ENCODE data around the gene ARHGAP25. TPM values are rescaled to one million over a fixed set of nuclear protein-coding genes. Genes with fewer than 3 reads are reported as not detected.

Gene ARHGAP25
- total and polyA plus RNA-seq, 4 donors, result 3.5 to 7.0 (median 5.3) TPM

DNA sequence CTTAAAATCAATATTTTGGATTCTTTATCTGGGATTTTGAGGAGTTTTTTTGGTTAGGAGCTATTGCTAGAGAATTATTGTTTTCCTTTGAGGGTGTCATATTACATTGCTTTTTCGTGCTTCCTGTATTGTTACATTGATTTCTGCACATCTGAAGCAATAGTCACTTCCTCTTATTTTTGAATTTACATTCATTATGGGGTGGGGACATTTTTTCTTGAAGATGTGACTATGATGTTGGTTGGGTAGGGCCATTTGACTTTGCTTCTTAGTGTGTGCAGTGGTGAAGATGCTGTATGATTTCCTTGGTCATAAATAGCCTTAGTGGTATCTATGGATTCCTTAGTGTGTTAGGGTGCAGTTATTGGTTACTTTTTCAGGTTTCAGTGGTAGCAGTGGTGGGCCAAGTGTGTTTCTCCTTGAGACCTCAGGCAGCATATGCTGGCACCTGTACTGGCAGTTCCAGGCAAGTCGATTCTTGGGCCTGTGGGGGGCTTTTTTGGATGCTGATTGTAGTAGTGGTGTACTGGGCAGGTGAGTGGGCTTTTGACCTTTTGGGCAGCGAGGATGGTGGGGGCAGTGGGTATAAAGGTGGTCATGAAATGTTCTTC lies 61.8 kb downstream of the ARHGAP25 start:
- Histone ChIP-seq H3K4me3 (ENCODE audit: low read depth in 1 of 3, low read length in 3 of 3) (no peak overlapping the region), H3K4me1 (ENCODE audit: control insufficient read depth in 4 of 4, insufficient read depth in 4 of 4, low read length in 3 of 4) (no peaks in the 10 kb centered on the region), H3K36me3 (ENCODE audit: control insufficient read depth in 4 of 4, insufficient read depth in 3 of 4, low read depth in 1 of 4, low read length in 3 of 4) (no peaks in the 10 kb centered on the region), H3K9me3 (ENCODE audit: control insufficient read depth in 4 of 4, low read length in 3 of 4) (no peaks in the 10 kb centered on the region), H3K27ac (ENCODE audit: low read depth in 1 of 2, low read length in 2 of 2) (peak overlapping the region in 1 of 2 donors; percentile 23), H3K9ac (ENCODE audit: low read depth in 1 of 2, low read length in 2 of 2) (no peak overlapping the region), H3K27me3 (ENCODE audit: control insufficient read depth in 4 of 4, insufficient read depth in 4 of 4, low read length in 3 of 4) (no peaks in the 10 kb centered on the region)
- WGBS, result 72% methylated on average over 3 of the region's 3 CpGs
- TF ChIP-seq, protein P1, sequence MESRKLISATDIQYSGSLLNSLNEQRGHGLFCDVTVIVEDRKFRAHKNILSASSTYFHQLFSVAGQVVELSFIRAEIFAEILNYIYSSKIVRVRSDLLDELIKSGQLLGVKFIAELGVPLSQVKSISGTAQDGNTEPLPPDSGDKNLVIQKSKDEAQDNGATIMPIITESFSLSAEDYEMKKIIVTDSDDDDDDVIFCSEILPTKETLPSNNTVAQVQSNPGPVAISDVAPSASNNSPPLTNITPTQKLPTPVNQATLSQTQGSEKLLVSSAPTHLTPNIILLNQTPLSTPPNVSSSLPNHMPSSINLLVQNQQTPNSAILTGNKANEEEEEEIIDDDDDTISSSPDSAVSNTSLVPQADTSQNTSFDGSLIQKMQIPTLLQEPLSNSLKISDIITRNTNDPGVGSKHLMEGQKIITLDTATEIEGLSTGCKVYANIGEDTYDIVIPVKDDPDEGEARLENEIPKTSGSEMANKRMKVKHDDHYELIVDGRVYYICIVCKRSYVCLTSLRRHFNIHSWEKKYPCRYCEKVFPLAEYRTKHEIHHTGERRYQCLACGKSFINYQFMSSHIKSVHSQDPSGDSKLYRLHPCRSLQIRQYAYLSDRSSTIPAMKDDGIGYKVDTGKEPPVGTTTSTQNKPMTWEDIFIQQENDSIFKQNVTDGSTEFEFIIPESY (IDR thresholded peaks at IDR 0.05), result no peak
- TF ChIP-seq, protein P2, sequence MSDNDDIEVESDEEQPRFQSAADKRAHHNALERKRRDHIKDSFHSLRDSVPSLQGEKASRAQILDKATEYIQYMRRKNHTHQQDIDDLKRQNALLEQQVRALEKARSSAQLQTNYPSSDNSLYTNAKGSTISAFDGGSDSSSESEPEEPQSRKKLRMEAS (IDR thresholded peaks at IDR 0.05), result no peak
- TF ChIP-seq, protein P3, sequence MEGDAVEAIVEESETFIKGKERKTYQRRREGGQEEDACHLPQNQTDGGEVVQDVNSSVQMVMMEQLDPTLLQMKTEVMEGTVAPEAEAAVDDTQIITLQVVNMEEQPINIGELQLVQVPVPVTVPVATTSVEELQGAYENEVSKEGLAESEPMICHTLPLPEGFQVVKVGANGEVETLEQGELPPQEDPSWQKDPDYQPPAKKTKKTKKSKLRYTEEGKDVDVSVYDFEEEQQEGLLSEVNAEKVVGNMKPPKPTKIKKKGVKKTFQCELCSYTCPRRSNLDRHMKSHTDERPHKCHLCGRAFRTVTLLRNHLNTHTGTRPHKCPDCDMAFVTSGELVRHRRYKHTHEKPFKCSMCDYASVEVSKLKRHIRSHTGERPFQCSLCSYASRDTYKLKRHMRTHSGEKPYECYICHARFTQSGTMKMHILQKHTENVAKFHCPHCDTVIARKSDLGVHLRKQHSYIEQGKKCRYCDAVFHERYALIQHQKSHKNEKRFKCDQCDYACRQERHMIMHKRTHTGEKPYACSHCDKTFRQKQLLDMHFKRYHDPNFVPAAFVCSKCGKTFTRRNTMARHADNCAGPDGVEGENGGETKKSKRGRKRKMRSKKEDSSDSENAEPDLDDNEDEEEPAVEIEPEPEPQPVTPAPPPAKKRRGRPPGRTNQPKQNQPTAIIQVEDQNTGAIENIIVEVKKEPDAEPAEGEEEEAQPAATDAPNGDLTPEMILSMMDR (IDR thresholded peaks at IDR 0.05; ENCODE audit: low read depth, low read length, missing input control), result no peak
- TF ChIP-seq RXRA (IDR thresholded peaks at IDR 0.05), result no peak
- no peak for TF ChIP-seq RAD21 (IDR thresholded peaks at IDR 0.05)
- no peak for TF ChIP-seq JUND (IDR thresholded peaks at IDR 0.05)
- no peak for TF ChIP-seq YY1 (IDR thresholded peaks at IDR 0.05)
- no peak for TF ChIP-seq FOXA2 (IDR thresholded peaks at IDR 0.05)
- TF ChIP-seq TAF1 (conservative IDR thresholded peaks at IDR 0.05), result no peak
- TF ChIP-seq, protein P4, sequence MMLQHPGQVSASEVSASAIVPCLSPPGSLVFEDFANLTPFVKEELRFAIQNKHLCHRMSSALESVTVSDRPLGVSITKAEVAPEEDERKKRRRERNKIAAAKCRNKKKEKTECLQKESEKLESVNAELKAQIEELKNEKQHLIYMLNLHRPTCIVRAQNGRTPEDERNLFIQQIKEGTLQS (IDR thresholded peaks at IDR 0.05), result no peak
- TF ChIP-seq NR2F2 (IDR thresholded peaks at IDR 0.05), result no peak
- no peak for TF ChIP-seq HNF4G (IDR thresholded peaks at IDR 0.05)
- no peak for TF ChIP-seq GABPA (IDR thresholded peaks at IDR 0.05 in 1 of 2, conservative IDR thresholded peaks at IDR 0.05 in 1 of 2)
- no peak for TF ChIP-seq EGR1 (IDR thresholded peaks at IDR 0.05; ENCODE audit: low read depth in 2 of 2)
- TF ChIP-seq SP1 (IDR thresholded peaks at IDR 0.05), result no peak
- TF ChIP-seq, protein P5, sequence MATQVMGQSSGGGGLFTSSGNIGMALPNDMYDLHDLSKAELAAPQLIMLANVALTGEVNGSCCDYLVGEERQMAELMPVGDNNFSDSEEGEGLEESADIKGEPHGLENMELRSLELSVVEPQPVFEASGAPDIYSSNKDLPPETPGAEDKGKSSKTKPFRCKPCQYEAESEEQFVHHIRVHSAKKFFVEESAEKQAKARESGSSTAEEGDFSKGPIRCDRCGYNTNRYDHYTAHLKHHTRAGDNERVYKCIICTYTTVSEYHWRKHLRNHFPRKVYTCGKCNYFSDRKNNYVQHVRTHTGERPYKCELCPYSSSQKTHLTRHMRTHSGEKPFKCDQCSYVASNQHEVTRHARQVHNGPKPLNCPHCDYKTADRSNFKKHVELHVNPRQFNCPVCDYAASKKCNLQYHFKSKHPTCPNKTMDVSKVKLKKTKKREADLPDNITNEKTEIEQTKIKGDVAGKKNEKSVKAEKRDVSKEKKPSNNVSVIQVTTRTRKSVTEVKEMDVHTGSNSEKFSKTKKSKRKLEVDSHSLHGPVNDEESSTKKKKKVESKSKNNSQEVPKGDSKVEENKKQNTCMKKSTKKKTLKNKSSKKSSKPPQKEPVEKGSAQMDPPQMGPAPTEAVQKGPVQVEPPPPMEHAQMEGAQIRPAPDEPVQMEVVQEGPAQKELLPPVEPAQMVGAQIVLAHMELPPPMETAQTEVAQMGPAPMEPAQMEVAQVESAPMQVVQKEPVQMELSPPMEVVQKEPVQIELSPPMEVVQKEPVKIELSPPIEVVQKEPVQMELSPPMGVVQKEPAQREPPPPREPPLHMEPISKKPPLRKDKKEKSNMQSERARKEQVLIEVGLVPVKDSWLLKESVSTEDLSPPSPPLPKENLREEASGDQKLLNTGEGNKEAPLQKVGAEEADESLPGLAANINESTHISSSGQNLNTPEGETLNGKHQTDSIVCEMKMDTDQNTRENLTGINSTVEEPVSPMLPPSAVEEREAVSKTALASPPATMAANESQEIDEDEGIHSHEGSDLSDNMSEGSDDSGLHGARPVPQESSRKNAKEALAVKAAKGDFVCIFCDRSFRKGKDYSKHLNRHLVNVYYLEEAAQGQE (IDR thresholded peaks at IDR 0.05), result no peak
- no peak for TF ChIP-seq FOXA1 (IDR thresholded peaks at IDR 0.05)
- no peak for TF ChIP-seq HNF4A (conservative IDR thresholded peaks at IDR 0.05)
- no peak for DNase-seq (ENCODE audit: low spot score)
